Measurements from ENCODE around the gene TRPM5. TPM values are rescaled to one million over a fixed set of nuclear protein-coding genes. Genes with fewer than 3 reads are reported as not detected.

TRPM5 gene
- total and polyA plus RNA-seq, 8 donors: 0.15 to 11.6 (median 0.45) TPM; not detected in 1

DNA sequence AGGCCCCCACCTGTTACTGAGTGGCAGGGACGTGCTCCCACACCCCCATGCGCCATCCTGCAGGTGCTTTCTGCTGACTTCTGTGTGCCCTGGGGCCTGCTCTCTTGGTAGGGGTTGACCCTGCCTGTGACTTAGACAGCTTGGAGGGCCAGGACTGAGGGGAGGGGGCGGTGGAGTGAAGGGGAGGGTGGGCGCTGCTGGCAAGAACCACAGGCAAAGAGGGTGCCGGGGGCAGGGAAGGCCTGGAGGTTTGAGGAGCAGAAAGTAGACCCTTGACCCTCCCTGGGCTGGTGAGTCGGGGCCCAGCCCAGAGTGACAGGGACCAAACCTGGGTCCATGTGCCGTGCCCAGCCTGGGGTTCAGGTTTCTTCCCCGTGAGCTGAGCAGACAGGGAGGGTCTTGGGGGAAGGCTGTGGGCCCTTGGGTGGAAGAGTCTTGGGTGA is 18.2 kb upstream of the TRPM5 start:
- no peak overlapping the region for H3K4me3 ChIP-seq
- H3K9me3 ChIP-seq: no peaks in the 10 kb centered on the region
- intact Hi-C loops (cut with DNase I; ENCODE audit: low total_unique reads): no loop called here
- TF ChIP-seq POLR2AphosphoS5 (IDR thresholded peaks at IDR 0.05): no peak
- TF ChIP-seq, protein P1, sequence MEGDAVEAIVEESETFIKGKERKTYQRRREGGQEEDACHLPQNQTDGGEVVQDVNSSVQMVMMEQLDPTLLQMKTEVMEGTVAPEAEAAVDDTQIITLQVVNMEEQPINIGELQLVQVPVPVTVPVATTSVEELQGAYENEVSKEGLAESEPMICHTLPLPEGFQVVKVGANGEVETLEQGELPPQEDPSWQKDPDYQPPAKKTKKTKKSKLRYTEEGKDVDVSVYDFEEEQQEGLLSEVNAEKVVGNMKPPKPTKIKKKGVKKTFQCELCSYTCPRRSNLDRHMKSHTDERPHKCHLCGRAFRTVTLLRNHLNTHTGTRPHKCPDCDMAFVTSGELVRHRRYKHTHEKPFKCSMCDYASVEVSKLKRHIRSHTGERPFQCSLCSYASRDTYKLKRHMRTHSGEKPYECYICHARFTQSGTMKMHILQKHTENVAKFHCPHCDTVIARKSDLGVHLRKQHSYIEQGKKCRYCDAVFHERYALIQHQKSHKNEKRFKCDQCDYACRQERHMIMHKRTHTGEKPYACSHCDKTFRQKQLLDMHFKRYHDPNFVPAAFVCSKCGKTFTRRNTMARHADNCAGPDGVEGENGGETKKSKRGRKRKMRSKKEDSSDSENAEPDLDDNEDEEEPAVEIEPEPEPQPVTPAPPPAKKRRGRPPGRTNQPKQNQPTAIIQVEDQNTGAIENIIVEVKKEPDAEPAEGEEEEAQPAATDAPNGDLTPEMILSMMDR (IDR thresholded peaks at IDR 0.05): no peak
- no peak for TF ChIP-seq POLR2A (IDR thresholded peaks at IDR 0.05)
- no peak for TF ChIP-seq EP300 (IDR thresholded peaks at IDR 0.05)
- DNase-seq: peak in 1 of 2 donors; percentile 22
- H3K36me3 ChIP-seq: no peaks in the 10 kb centered on the region
- H3K27ac ChIP-seq: peak overlapping the region; percentile 85 to 93 (median 89)
- H3K27me3 ChIP-seq: no peaks in the 10 kb centered on the region
- H3K4me1 ChIP-seq: peaks cover 65 to 90% (median 84%) of the 10 kb centered on the region in 4 donors
- WGBS, 5 donors: 74 to 90% (median 82%) methylated on average over 6 to 8 of the region's 8 CpGs

DNA sequence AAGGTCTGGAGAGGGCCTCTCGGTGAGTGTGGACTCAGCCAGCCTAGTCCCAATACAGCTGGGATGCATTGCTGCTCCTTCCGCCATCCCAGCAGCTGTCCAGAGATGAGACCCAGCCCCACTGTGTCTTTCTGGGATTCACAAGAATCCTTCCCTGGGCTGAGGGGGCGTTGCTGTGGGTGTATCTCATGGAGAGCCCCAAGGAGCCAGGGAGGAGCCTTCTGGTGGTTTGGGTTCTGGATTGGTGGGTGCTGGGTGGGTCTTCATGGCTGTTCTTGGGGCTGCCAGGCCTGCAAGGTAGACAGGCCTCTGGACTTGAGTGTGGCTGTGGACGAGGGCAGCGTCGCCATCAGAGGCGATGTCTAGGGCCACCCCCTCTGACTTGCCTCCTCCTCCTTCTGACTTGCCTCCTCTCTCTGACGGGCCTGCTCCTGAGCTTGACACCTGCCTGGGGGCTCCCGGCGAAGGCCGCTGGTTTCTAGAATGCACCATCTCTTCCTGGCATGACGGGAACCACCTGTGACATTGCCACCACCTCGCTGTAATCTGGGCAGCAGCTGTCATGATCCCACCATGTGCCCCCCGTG is 17.7 kb upstream of the TRPM5 start:
- H3K9me3 ChIP-seq: no peaks in the 10 kb centered on the region
- H3K4me3 ChIP-seq: no peak overlapping the region
- no peaks in the 10 kb centered on the region for H3K27me3 ChIP-seq
- no peak for TF ChIP-seq EP300 (IDR thresholded peaks at IDR 0.05)
- TF ChIP-seq, protein P1 (IDR thresholded peaks at IDR 0.05): no peak
- no peak for TF ChIP-seq POLR2AphosphoS5 (IDR thresholded peaks at IDR 0.05)
- no peak for TF ChIP-seq POLR2A (IDR thresholded peaks at IDR 0.05)
- H3K4me1 ChIP-seq: peaks cover 65 to 85% (median 82%) of the 10 kb centered on the region in 4 donors
- peak; percentile 22 to 32 for DNase-seq
- intact Hi-C loops (cut with DNase I; ENCODE audit: low total_unique reads): no loop called here
- H3K27ac ChIP-seq: peak overlapping the region; percentile 85 to 93 (median 89)
- WGBS, 5 donors: 85 to 93% (median 92%) methylated on average over 14 of the region's 14 CpGs
- no peaks in the 10 kb centered on the region for H3K36me3 ChIP-seq

DNA sequence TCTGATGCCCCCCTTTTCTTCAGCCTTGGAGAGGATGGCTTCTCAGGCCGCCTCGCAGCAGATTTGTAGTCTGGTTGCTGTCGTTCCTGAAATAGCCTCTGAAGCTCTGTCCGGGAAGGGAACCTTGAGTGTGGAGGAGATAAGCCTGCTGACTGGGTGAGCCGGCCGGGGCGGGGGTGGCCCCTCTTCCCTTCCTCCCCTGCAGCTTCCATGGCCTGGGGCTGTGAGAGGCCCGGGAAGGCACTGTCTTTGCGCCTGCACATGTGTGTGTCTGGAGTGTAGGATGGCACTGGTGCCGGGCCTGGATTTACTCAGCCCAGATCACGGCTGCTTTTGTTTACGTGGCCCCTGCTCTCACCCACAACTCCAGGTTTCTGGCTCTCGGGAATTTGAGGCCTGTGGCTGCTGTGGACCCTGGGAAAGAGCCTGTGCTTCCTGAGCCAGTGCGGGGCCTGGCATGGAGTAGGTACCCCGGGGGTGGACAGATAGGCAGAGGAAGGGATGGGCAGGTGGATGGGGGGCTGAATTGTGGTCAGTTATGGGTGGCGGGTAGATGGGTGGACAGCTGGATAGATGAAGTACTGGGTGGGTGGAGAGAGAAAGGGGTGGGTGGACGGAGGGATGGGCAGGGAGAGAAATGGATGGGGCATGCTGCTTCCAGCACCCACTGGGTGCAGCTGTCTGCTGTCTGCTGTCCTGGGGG is 17.1 kb upstream of the TRPM5 start:
- H3K4me3 ChIP-seq: no peak overlapping the region
- TF ChIP-seq EP300 (IDR thresholded peaks at IDR 0.05) (no peak), POLR2AphosphoS5 (IDR thresholded peaks at IDR 0.05) (peak in 1 of 3 donors; percentile 15), POLR2A (IDR thresholded peaks at IDR 0.05) (no peak)
- H3K36me3 ChIP-seq: no peaks in the 10 kb centered on the region
- WGBS, 5 donors: 46 to 66% (median 60%) methylated on average over 13 to 17 of the region's 17 CpGs
- H3K27me3 ChIP-seq: no peaks in the 10 kb centered on the region
- H3K9me3 ChIP-seq: no peaks in the 10 kb centered on the region
- H3K4me1 ChIP-seq: peaks cover 59 to 78% (median 76%) of the 10 kb centered on the region in 4 donors
- peak; percentile 39 to 50 for DNase-seq
- intact Hi-C loops (cut with DNase I; ENCODE audit: low total_unique reads): no loop called here
- H3K27ac ChIP-seq: peak overlapping the region; percentile 85 to 93 (median 89)

DNA sequence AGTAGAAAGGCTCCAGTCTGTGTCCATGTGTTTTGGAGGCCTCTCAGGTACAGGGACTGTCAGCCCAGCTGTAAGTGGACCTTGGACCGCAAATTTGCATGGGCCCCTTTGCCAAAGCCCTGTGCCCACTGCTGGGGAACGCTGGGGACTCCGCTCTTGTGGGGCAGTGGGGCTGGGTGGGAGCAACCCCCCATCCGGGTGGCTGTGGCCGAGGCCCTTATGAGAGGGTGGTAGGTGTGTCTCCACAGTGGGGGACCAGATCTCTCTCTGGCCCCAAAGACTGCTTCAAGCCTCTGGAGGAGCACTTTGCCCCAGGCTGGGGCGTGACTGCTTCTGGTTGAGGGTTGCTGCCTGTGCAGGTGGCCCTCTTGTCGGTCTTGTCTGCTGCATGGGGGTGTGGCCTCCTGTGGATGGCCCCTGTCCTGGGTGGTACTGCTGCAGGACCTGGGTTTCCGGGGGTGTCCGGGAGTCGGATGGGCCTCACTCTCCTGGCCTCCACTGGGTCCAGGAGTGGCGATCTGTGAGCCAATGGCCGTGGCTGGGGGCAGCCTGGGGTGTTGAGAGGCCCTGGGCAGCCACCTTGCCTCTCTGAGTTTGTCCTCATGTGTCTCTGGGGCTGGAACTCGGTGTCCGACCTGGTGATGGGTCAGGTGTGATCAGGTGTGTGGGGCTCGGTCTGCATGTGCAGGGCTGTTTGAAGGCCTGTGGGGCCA is 16.4 kb upstream of the TRPM5 start:
- Histone ChIP-seq H3K9me3 (no peaks in the 10 kb centered on the region), H3K4me3 (no peak overlapping the region), H3K27ac (peak overlapping the region; percentile 85 to 93 (median 89)), H3K4me1 (peaks cover 53 to 71% (median 69%) of the 10 kb centered on the region in 4 donors), H3K36me3 (no peaks in the 10 kb centered on the region), H3K27me3 (no peaks in the 10 kb centered on the region)
- TF ChIP-seq POLR2A (IDR thresholded peaks at IDR 0.05) (no peak), EP300 (IDR thresholded peaks at IDR 0.05) (no peak), POLR2AphosphoS5 (IDR thresholded peaks at IDR 0.05) (no peak)
- TF ChIP-seq, protein P1 (IDR thresholded peaks at IDR 0.05): no peak
- 53 to 81% (median 57%) methylated on average over 11 to 15 of the region's 15 CpGs for WGBS, 5 donors
- intact Hi-C loops (cut with DNase I; ENCODE audit: low total_unique reads): no loop called here
- DNase-seq: peak in 1 of 2 donors; percentile 26

Measured in stomach (tissue), 9 donors.